Activated T-helper 1 cell treated with anti-CD3 and anti-CD28 coated beads, Interleukin-12 subunit alpha, Interleukin-12 subunit beta, Interleukin-2, Interleukin-4 antibody, amounts not matched to agents 30 ng/mL and 10 ng/mL and 1 ng/mL, durations not matched to agents 14 hours and 24 hours and 36 hours (primary cell): ENCODE measurements around the gene TMEM45A. TPM values are rescaled to one million over a fixed set of nuclear protein-coding genes. Genes with fewer than 3 reads are reported as not detected.
"Not testable (repeated sequence)": the region's sequence is repeated elsewhere in the genome, so short reads cannot be mapped to it uniquely, and the experiment has no call there.

ENCODE experiments used
- DNase-seq: peaks from one replicate; pipeline ENCODE4 v3.0.0; 2021; ENCODE audit warnings: low spot score
- H3K27ac Mint-ChIP-seq: one replicate; pipeline ENCODE4 v1.8.0; 2021; ENCODE audit warnings: mild to moderate bottlenecking, mixed read lengths
- H3K27me3 Mint-ChIP-seq: one replicate; pipeline ENCODE4 v1.8.0; 2022; ENCODE audit warnings: mild to moderate bottlenecking, moderate library complexity, mixed read lengths; ENCODE audit not compliant: insufficient read depth
- H3K36me3 Mint-ChIP-seq: one replicate; pipeline ENCODE4 v1.8.0; 2021; ENCODE audit warnings: low read depth, mixed read lengths
- H3K4me1 Mint-ChIP-seq: one replicate; pipeline ENCODE4 v1.8.0; 2021; ENCODE audit warnings: low read depth, mixed read lengths
- H3K4me3 Mint-ChIP-seq: one replicate; pipeline ENCODE4 v1.8.0; 2021; ENCODE audit warnings: mild to moderate bottlenecking, moderate library complexity, mixed read lengths
- H3K9me3 Mint-ChIP-seq: one replicate; pipeline ENCODE4 v1.8.0; 2021; ENCODE audit warnings: mixed read lengths
- intact Hi-C: fragments of 100-400 bp; cut with micrococcal nuclease; formaldehyde crosslinking; loops from one replicate; pipeline ENCODE4 v1.15.1; 2024
- total RNA-seq: library from RNA; stranded (reverse); gene quantifications from 2 replicates; pipeline ENCODE4 v1.2.3, GENCODE V29; 2022

Gene TMEM45A
- total RNA-seq, 1 donor from 2014 or later, result 0.13 TPM

DNA sequence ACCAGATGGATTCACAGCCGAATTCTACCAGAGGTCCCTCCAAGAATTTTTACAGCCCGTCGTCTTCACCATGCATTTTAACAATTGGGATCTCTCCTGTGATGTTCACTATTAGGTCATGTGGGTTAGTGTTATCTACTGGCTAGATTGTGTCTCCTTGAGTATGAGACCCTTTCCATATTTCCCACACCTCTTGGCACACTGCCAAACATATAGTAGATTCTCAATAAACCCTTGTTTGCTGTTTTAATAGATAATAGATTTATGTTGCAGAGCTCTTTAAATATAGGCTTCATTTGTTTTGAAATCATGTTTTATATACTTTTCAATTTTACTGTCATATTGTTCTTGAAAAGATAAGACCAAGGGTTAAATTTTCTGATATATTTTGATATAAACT, 82.1 kb downstream of the TMEM45A start:
- H3K27ac Mint-ChIP-seq, result no peak overlapping the region
- intact Hi-C loops, result no loop called here
- H3K27me3 Mint-ChIP-seq, result peaks cover 5% of the 10 kb centered on the region
- DNase-seq, result no peak
- H3K4me3 Mint-ChIP-seq, result no peak overlapping the region
- no peaks in the 10 kb centered on the region for H3K9me3 Mint-ChIP-seq
- H3K4me1 Mint-ChIP-seq, result no peaks in the 10 kb centered on the region
- no peaks in the 10 kb centered on the region for H3K36me3 Mint-ChIP-seq

DNA sequence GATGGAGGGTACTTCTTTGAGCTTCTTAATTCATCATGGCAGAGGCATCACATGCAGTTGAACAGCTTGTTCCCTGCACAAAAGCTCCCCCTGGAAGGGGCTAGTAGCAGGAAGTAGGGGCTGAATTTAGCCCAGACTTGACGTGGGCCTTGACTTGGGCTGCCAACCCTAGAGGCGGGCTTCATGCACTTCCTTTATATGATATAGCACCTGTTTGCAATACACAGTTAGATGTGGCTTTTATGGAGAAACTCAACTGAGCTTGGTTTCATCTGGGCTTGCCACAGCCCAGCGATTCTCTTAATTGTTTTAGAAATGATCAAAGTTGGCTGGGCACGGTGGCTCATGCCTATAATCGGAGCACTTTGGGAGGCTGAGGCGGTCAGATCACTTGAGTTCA, 83.3 kb downstream of the TMEM45A start:
- DNase-seq, result no peak
- no peaks in the 10 kb centered on the region for H3K4me1 Mint-ChIP-seq
- no peaks in the 10 kb centered on the region for H3K9me3 Mint-ChIP-seq
- H3K4me3 Mint-ChIP-seq, result no peak overlapping the region
- no peaks in the 10 kb centered on the region for H3K36me3 Mint-ChIP-seq
- intact Hi-C loops, result no loop called here
- H3K27ac Mint-ChIP-seq, result no peak overlapping the region
- no peaks in the 10 kb centered on the region for H3K27me3 Mint-ChIP-seq

DNA sequence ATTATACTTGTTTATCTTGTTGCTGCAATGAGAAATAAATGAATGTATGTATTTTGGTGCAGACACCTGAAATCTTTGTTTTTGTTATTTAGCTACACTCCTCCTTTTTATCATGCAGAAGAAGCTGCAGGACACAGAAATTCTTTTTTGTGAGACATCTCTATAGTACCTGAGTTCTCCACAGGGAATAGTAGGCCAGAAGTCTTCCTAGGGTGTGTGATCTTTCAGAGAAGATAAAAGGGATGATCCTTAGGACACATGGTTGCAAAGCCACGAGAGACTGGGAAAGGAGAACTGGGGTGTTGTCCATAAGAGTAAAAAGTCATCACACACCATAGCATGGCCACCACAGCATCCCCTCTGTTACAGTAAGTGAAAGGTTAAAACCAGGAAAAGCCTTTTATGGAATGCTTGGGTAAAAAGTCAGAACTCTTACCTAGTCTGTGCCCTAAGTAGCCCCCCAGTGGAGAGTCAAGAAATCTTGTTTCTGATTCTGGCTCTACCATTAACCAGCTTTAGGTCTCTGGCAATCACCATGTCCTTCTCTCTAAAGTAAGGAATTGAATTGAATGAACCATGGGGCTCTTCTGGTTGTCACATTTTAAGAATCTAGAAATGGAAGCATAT, 85.1 kb downstream of the TMEM45A start:
- H3K27me3 Mint-ChIP-seq, result peaks cover 3% of the 10 kb centered on the region
- H3K4me3 Mint-ChIP-seq, result no peak overlapping the region
- intact Hi-C loops, result no loop called here
- H3K4me1 Mint-ChIP-seq, result no peaks in the 10 kb centered on the region
- no peaks in the 10 kb centered on the region for H3K9me3 Mint-ChIP-seq
- DNase-seq, result no peak
- H3K27ac Mint-ChIP-seq, result no peak overlapping the region
- no peaks in the 10 kb centered on the region for H3K36me3 Mint-ChIP-seq

DNA sequence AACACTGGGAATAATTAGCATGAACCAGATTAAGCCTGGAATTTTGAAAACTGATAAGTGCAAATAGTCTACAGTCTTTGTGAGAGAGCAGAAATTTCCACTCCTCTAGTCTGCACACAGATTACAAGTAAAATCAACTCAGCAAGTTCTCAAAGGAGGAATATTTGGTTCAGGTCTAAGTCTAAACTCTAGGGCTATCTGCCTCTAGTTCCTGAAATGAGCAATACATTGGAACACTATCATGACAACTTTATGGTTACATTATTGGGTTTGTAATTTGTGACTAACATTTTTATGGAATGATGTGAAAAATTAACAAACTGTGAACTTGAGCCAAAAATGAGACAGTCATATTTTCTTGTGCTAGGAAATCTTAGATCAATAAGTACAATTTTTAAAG, 86.2 kb downstream of the TMEM45A start:
- no peak overlapping the region for H3K4me3 Mint-ChIP-seq
- DNase-seq, result no peak
- no peaks in the 10 kb centered on the region for H3K36me3 Mint-ChIP-seq
- no peaks in the 10 kb centered on the region for H3K9me3 Mint-ChIP-seq
- H3K27me3 Mint-ChIP-seq, result peaks cover 8% of the 10 kb centered on the region
- H3K27ac Mint-ChIP-seq, result no peak overlapping the region
- intact Hi-C loops, result no loop called here
- H3K4me1 Mint-ChIP-seq, result no peaks in the 10 kb centered on the region

DNA sequence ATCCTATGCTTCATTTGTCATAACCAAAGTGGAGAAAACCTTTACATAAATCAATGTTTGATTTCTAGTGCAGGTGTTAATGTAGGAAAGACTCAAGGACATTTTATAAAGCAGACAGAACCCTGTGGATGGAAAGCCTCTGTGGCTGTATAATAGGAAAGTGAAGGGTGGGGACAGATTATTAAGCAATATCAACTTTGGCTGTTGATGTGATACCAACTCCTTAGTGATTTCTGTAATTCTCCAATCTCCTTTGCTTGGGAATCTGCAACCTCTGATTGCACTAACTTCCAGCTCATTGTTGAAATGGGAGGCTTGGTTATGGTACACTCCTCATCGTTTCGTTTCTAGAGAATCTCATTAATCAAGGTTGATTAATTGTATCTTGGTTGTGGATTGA, 87.7 kb downstream of the TMEM45A start:
- Mint-ChIP-seq H3K36me3 (no peaks in the 10 kb centered on the region), H3K27me3 (peaks cover 8% of the 10 kb centered on the region), H3K9me3 (no peaks in the 10 kb centered on the region), H3K4me1 (no peaks in the 10 kb centered on the region), H3K4me3 (no peak overlapping the region), H3K27ac (no peak overlapping the region)
- no peak for DNase-seq
- intact Hi-C loops, result no loop called here

DNA sequence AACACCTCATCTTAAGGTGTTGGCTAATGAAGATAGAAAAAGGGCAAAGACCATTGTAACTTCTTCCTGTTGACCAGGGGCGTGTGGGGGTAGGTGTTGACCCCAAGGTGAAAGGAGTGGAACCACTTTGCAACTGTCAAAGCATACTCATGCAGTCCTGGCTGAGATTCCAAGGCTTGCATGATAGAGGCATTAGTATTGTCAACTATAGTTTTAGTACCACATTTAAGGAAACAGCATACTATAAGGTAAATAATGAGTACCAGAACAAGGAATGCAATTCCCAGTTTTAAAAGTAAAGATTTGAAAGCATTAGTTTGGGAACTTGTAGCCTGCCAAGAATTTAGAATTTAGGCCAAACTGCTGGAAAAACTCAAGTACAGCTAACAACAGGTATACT, 89.2 kb downstream of the TMEM45A start:
- no peaks in the 10 kb centered on the region for H3K4me1 Mint-ChIP-seq
- H3K4me3 Mint-ChIP-seq, result no peak overlapping the region
- no peaks in the 10 kb centered on the region for H3K9me3 Mint-ChIP-seq
- peaks cover 8% of the 10 kb centered on the region for H3K27me3 Mint-ChIP-seq
- DNase-seq, result no peak
- no peaks in the 10 kb centered on the region for H3K36me3 Mint-ChIP-seq
- no peak overlapping the region for H3K27ac Mint-ChIP-seq
- intact Hi-C loops, result no loop called here

DNA sequence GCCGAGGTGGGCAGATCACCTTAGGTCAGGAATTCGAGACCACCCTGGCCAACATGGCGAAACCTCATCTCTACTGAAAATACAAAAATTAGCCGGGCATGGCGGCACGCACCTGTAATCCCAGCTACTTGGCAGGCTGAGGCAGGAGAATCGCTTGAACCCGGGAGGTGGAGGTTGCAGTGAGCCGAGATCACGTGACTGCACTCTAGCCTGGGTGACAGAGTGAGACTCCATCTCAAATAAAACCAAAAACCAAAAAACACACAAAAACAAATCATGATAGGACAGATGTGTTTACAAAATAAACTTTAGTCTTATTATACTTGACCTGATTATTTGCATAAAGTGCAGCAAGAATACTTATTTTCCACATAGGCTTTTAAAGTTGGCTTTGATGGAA, 89.7 kb downstream of the TMEM45A start:
- H3K4me3 Mint-ChIP-seq, H3K4me1 Mint-ChIP-seq, intact Hi-C loops, DNase-seq, H3K27me3 Mint-ChIP-seq, H3K9me3 Mint-ChIP-seq, H3K27ac Mint-ChIP-seq, H3K36me3 Mint-ChIP-seq: not testable (repeated sequence)

- H3K27me3 Mint-ChIP-seq, result peaks cover 8% of the 10 kb centered on the region
- H3K27ac Mint-ChIP-seq, result no peak overlapping the region
- intact Hi-C loops, result no loop called here
- H3K9me3 Mint-ChIP-seq, result no peaks in the 10 kb centered on the region
- DNase-seq, result no peak
- H3K4me1 Mint-ChIP-seq, result no peaks in the 10 kb centered on the region
- H3K4me3 Mint-ChIP-seq, result no peak overlapping the region
- no peaks in the 10 kb centered on the region for H3K36me3 Mint-ChIP-seq
These were observed 91.8 kb downstream of the TMEM45A start for GRCh38 chr3:100584101-100584660.

DNA sequence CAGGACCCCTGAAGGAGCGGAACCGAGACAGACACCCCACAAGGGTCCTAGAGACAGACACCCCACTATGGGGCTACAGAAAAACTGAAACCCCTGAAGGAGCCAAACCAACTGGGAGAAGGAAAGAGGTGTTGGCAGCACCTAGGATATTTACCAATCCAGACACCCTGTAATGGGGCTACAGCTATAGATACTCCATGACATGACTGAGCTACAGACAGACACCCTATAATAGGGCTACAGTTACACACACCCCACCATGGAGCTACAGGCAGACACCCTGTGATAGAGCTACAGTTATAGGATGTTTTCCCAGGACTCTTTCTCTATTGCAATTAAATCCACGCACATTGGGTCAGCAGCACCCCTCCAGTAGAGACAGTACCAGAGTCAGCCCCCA, 94.4 kb downstream of the TMEM45A start:
- Mint-ChIP-seq H3K36me3 (no peaks in the 10 kb centered on the region), H3K9me3 (no peaks in the 10 kb centered on the region), H3K4me3 (no peak overlapping the region), H3K27ac (no peak overlapping the region), H3K27me3 (peaks cover 9% of the 10 kb centered on the region), H3K4me1 (peaks cover 6% of the 10 kb centered on the region)
- intact Hi-C loops, result no loop called here
- no peak for DNase-seq

GRCh38 chr3:100588251-100588650, 95.8 kb downstream of the TMEM45A start:
- no peak overlapping the region for H3K4me3 Mint-ChIP-seq
- no peak overlapping the region for H3K27ac Mint-ChIP-seq
- no peak for DNase-seq
- intact Hi-C loops, result no loop called here
- peaks cover 6% of the 10 kb centered on the region for H3K4me1 Mint-ChIP-seq
- no peaks in the 10 kb centered on the region for H3K36me3 Mint-ChIP-seq
- H3K9me3 Mint-ChIP-seq, result no peaks in the 10 kb centered on the region
- H3K27me3 Mint-ChIP-seq, result peaks cover 4% of the 10 kb centered on the region

DNA sequence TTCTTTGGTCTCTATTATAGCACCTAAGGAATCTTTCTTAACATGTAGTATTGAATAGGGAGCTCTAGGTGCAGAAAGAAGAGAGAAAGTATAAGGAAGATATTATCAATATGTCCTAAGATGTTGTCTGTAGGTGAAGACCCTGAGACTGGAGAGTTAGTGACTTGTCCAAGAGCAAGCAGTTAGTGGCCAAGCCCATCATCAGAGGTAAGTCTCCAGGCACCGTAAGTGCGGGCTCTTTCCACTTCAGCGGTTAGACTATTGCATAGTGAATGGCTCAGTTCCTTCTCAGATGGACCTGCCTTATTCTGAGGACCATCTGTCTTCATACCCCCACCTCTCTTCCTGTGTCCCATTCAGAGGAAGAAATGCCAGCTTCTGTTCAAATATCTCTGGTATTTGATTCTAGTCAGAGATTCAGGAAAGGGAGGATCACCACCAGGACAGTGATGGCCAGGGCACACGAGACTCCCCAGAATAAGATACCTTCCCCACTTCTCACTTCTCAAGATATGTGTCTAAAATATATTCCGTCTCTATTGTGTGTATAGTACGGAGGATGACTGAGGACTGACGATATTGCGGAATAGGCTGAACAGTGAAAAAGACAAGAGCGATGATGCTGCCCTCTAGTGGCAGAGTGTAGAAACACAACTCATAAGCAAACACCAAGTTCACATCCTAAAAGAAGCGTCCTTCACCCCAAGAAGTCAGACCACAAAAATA, 97.9 kb downstream of the TMEM45A start:
- Mint-ChIP-seq H3K36me3 (no peaks in the 10 kb centered on the region), H3K9me3 (no peaks in the 10 kb centered on the region), H3K4me1 (peaks cover 9% of the 10 kb centered on the region), H3K4me3 (no peak overlapping the region), H3K27me3 (peaks cover 4% of the 10 kb centered on the region), H3K27ac (no peak overlapping the region)
- DNase-seq, result peak; percentile 53
- intact Hi-C loops, result loop anchor here (1.0 to 5.0 kb wide), 9 partner anchors 13 to 792 kb away; partner anchors contain the start of genes LNP1, TBC1D23 and TOMM70

GRCh38 chr3:100590840-100591147, 98.4 kb downstream of the TMEM45A start:
- Mint-ChIP-seq H3K36me3 (no peaks in the 10 kb centered on the region), H3K4me3 (no peak overlapping the region), H3K27ac (no peak overlapping the region), H3K4me1 (peaks cover 14% of the 10 kb centered on the region), H3K27me3 (peaks cover 9% of the 10 kb centered on the region), H3K9me3 (no peaks in the 10 kb centered on the region)
- intact Hi-C loops, result loop anchor here (1.0 to 5.0 kb wide), 9 partner anchors 13 to 792 kb away; partner anchors contain the start of genes LNP1, TBC1D23 and TOMM70
- no peak for DNase-seq

DNA sequence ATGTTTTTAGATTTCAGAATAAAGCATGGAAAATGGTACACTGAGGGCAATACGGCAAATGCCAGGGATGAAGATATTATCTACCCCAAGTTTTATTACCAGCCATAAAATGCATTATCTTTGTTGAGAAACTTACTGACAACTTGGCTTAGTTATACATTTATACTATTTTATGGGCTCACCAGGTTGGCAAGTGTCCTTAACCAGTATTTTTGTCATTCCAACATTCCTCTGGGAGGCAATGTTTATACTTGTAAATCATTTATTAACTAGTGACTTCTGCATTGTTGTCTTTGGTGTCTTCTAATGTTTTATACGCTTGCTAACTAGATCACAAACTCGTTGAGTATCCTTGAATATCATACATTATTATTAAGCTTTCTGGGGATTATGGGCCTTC, 99.0 kb downstream of the TMEM45A start:
- intact Hi-C loops, result loop anchor here (2.0 to 5.0 kb wide), 4 partner anchors 41 to 791 kb away; partner anchors contain the start of gene TBC1D23
- Mint-ChIP-seq H3K4me1 (peaks cover 16% of the 10 kb centered on the region), H3K36me3 (no peaks in the 10 kb centered on the region), H3K9me3 (no peaks in the 10 kb centered on the region), H3K27ac (no peak overlapping the region), H3K27me3 (peaks cover 9% of the 10 kb centered on the region), H3K4me3 (no peak overlapping the region)
- DNase-seq, result no peak
